Measurements from ENCODE around the gene RPTOR.

GRCh38 chr17:80667462-80668277 lies 123.0 kb downstream of the RPTOR start:
- TF ChIP-seq CTCF (IDR thresholded peaks at IDR 0.05; ENCODE audit: low read length) (no peak), EZH2 (IDR thresholded peaks at IDR 0.05; ENCODE audit: borderline replicate concordance, low read length) (no peak)

All from OCI-LY1 (cell line).